H1 (cell line): ENCODE data around the gene NDUFB4. TPM values are rescaled to one million over a fixed set of nuclear protein-coding genes. Genes with fewer than 3 reads are reported as not detected.
A peak's percentile ranks its signal among the peaks of the same experiment; 100 is the strongest.

Experiments
- CTCF ChIA-PET: fragments of 300-600 bp; sonication (Branson Sonifier 250); formaldehyde crosslinking; loops from one replicate; lab custom pipeline; 2021; ENCODE audit not compliant: partially characterized antibody; lab: Charles Lee
- POLR2A ChIA-PET: fragments of 300-600 bp; sonication (Branson Sonifier 250); formaldehyde crosslinking; loops from one replicate; lab custom pipeline; 2021; ENCODE audit warnings: inconsistent platforms; ENCODE audit not compliant: partially characterized antibody; lab: Charles Lee
- DNase-seq, 2 experiments: peaks; one replicate each; pipeline versions ENCODE4 v3.0.0 to v3.0.0-alpha.2; 2010 to 2022; ENCODE audit warnings: low spot score in 2 of 2, low read depth in 1 of 2, mixed read lengths in 1 of 2
- FAIRE-seq: peaks from 2 replicates; lab custom pipeline; 2011; peaks lifted over from hg19 to GRCh38; lab: Jason Lieb, UNC
- H2AFZ ChIP-seq: 2 replicates; pipeline ENCODE4 v1.8.1; 2012; ENCODE audit warnings: low read length, inconsistent platforms
- H2AK5ac ChIP-seq: 2 replicates; pipeline ENCODE4 v1.6.1; 2013; ENCODE audit warnings: low read depth, low read length
- H2BK120ac ChIP-seq: replicated peaks from 2 replicates; pipeline ENCODE3; 2013; ENCODE audit warnings: low read depth, low read length, inconsistent platforms
- H2BK12ac ChIP-seq: 2 replicates; pipeline ENCODE4 v1.6.1; 2013; ENCODE audit warnings: low read depth, low read length
- H2BK15ac ChIP-seq: 2 replicates; pipeline ENCODE4 v1.6.1; 2013; ENCODE audit warnings: low read length
- H2BK20ac ChIP-seq: 2 replicates; pipeline ENCODE4 v1.6.1; 2013; ENCODE audit warnings: low read length
- H2BK5ac ChIP-seq: 2 replicates; pipeline ENCODE4 v1.6.1; 2013; ENCODE audit warnings: low read depth, low read length
- H3K14ac ChIP-seq: 2 replicates; pipeline ENCODE4 v1.6.1; 2013; ENCODE audit warnings: inconsistent platforms; ENCODE audit not compliant: insufficient read length
- H3K18ac ChIP-seq: 2 replicates; pipeline ENCODE4 v1.6.1; 2013; ENCODE audit warnings: low read length; ENCODE audit errors: extremely low read depth
- H3K23ac ChIP-seq: 2 replicates; pipeline ENCODE4 v1.6.1; 2013; ENCODE audit warnings: inconsistent platforms; ENCODE audit not compliant: insufficient read length
- H3K23me2 ChIP-seq: 2 replicates; pipeline ENCODE4 v1.6.1; 2013; ENCODE audit warnings: low read depth, low read length
- H3K27ac ChIP-seq: 2 replicates; pipeline ENCODE4 v1.6.1; 2011; ENCODE audit warnings: low read depth, low read length, inconsistent platforms
- H3K27me3 ChIP-seq, 4 experiments: replicated peaks in 1 of 4; 1 replicate in 1 of 4; 2 replicates in 3 of 4; pipeline versions ENCODE4 v1.6.1 to v1.8.1; 2011 to 2013; ENCODE audit warnings: low read length in 3 of 4, mild to moderate bottlenecking in 3 of 4, inconsistent platforms in 2 of 4, mixed read lengths in 2 of 4, moderate library complexity in 1 of 4; ENCODE audit not compliant: control insufficient read depth in 3 of 4, insufficient read depth in 3 of 4; ENCODE audit errors: extremely low read depth in 1 of 4
- H3K36me3 ChIP-seq, 4 experiments: 2 replicates each; pipeline versions ENCODE4 v1.6.1 to v1.8.1; 2011 to 2013; ENCODE audit warnings: mild to moderate bottlenecking in 4 of 4, low read length in 3 of 4, moderate library complexity in 2 of 4, control low read depth in 1 of 4, inconsistent platforms in 1 of 4; ENCODE audit not compliant: insufficient read depth in 4 of 4, control insufficient read depth in 2 of 4
- H3K4ac ChIP-seq: replicated peaks from 2 replicates; pipeline ENCODE3; 2013; ENCODE audit warnings: low read length, low read depth, mixed read lengths, inconsistent platforms; ENCODE audit not compliant: insufficient read length
- H3K4me1 ChIP-seq, 4 experiments: replicated peaks in 1 of 4; 1 replicate in 1 of 4; 2 replicates in 3 of 4; pipeline versions ENCODE4 v1.6.1 to v1.8.1; 2011 to 2013; ENCODE audit warnings: low read length in 3 of 4, inconsistent platforms in 2 of 4, mixed read lengths in 1 of 4; ENCODE audit not compliant: insufficient read depth in 4 of 4, control insufficient read depth in 3 of 4
- H3K4me2 ChIP-seq, 2 experiments: 2 replicates each; pipeline versions ENCODE4 v1.6.1 to v1.8.1; 2011 to 2013; ENCODE audit warnings: low read depth in 2 of 2, low read length in 2 of 2, control low read depth in 1 of 2, inconsistent platforms in 1 of 2, mild to moderate bottlenecking in 1 of 2; ENCODE audit not compliant: insufficient read depth in 1 of 2
- H3K4me3 ChIP-seq, 4 experiments: fragments of 200-600, 300-600 bp in 1 of 4; sonication (generic), shearing (Covaris generic), sonication (Bioruptor Twin) in 1 of 4; 2 replicates each; pipeline versions ENCODE4 v1.5.1 to v1.8.1; 2011 to 2016; ENCODE audit warnings: low read length in 4 of 4, low read depth in 3 of 4, control low read depth in 2 of 4, inconsistent platforms in 2 of 4, mild to moderate bottlenecking in 2 of 4, mixed read lengths in 1 of 4, moderate library complexity in 1 of 4; ENCODE audit not compliant: insufficient read depth in 2 of 4; ENCODE audit errors: extremely low read depth in 1 of 4
- H3K56ac ChIP-seq: replicated peaks from 2 replicates; pipeline ENCODE3; 2013; ENCODE audit warnings: low read depth, mild to moderate bottlenecking, mixed read lengths, low read length, inconsistent platforms; ENCODE audit not compliant: insufficient read length
- H3K79me1 ChIP-seq: 2 replicates; pipeline ENCODE4 v1.6.1; 2013; ENCODE audit warnings: low read depth, low read length, control low read depth
- H3K79me2 ChIP-seq, 2 experiments: 2 replicates each; pipeline versions ENCODE4 v1.6.1 to v1.8.1; 2012 to 2013; ENCODE audit warnings: low read length in 2 of 2, mild to moderate bottlenecking in 2 of 2, inconsistent platforms in 1 of 2; ENCODE audit not compliant: insufficient read depth in 2 of 2, control insufficient read depth in 1 of 2
- H3K9ac ChIP-seq, 4 experiments: replicated peaks in 1 of 4; 1 replicate in 1 of 4; 2 replicates in 3 of 4; pipeline versions ENCODE4 v1.6.1 to v1.8.1; 2011 to 2013; ENCODE audit warnings: low read depth in 3 of 4, low read length in 3 of 4, control low read depth in 2 of 4, mild to moderate bottlenecking in 2 of 4, moderate library complexity in 2 of 4, inconsistent platforms in 1 of 4; ENCODE audit errors: extremely low read depth in 1 of 4
- H3K9me3 ChIP-seq, 2 experiments: 2 replicates each; pipeline versions ENCODE4 v1.6.1 to v1.8.1; 2012 to 2013; ENCODE audit warnings: mild to moderate bottlenecking in 2 of 2, moderate library complexity in 2 of 2, control low read depth in 1 of 2, inconsistent platforms in 1 of 2, low read depth in 1 of 2, low read length in 1 of 2, mixed read lengths in 1 of 2; ENCODE audit not compliant: insufficient read depth in 2 of 2
- H4K20me1 ChIP-seq, 2 experiments: replicated peaks in 1 of 2; 2 replicates each; pipeline versions ENCODE3 to v1.8.1; 2011 to 2013; ENCODE audit warnings: inconsistent platforms in 2 of 2, low read length in 2 of 2, mild to moderate bottlenecking in 1 of 2; ENCODE audit not compliant: insufficient read depth in 2 of 2, control insufficient read depth in 1 of 2
- H4K5ac ChIP-seq: 2 replicates; pipeline ENCODE4 v1.6.1; 2013; ENCODE audit warnings: low read length, low read depth, mixed read lengths, inconsistent platforms; ENCODE audit not compliant: insufficient read length
- H4K8ac ChIP-seq: 2 replicates; pipeline ENCODE4 v1.8.0; 2013; ENCODE audit warnings: mild to moderate bottlenecking, moderate library complexity, low read length, inconsistent platforms; ENCODE audit not compliant: insufficient read depth; ENCODE audit errors: extremely low read depth
- H4K91ac ChIP-seq: replicated peaks from 2 replicates; pipeline ENCODE3; 2013; ENCODE audit warnings: low read length, mixed read lengths, inconsistent platforms; ENCODE audit not compliant: insufficient read length
- ATF2 ChIP-seq: IDR thresholded peaks from 2 replicates; pipeline ENCODE4 v1.6.1; 2012; ENCODE audit warnings: low read length, inconsistent platforms
- POLR2A ChIP-seq, 2 experiments: IDR thresholded peaks; 1 replicate in 1 of 2; 2 replicates in 1 of 2; pipeline ENCODE4 v1.6.1; 2011; ENCODE audit warnings: low read depth in 2 of 2, low read length in 2 of 2, mild to moderate bottlenecking in 2 of 2; ENCODE audit errors: control extremely low read depth in 1 of 2
- POU5F1 ChIP-seq: IDR thresholded peaks from 2 replicates; pipeline ENCODE4 v1.6.1; 2011; ENCODE audit warnings: low read depth, mild to moderate bottlenecking, low read length, moderate library complexity
- RAD21 ChIP-seq, 2 experiments: IDR thresholded peaks in 1 of 2; conservative IDR thresholded peaks in 1 of 2; 2 replicates each; pipeline ENCODE4 v1.6.1; 2011; ENCODE audit warnings: low read depth in 2 of 2, low read length in 2 of 2, improper control_type of control experiment in 1 of 2, inconsistent platforms in 1 of 2, mild to moderate bottlenecking in 1 of 2, moderate library complexity in 1 of 2
- RNF2 ChIP-seq: fragments of 200-900, 300-1000 bp; sonication (generic); IDR thresholded peaks from 2 replicates; pipeline ENCODE4 v1.7.1; 2016; ENCODE audit warnings: borderline replicate concordance, low read depth, mild to moderate bottlenecking, antibody characterized with exemption, low read length; ENCODE audit not compliant: poor library complexity, severe bottlenecking; ENCODE audit errors: missing control alignments
- WGBS, 2 experiments: shearing (Covaris generic) in 1 of 2; methylation state at CpG; one replicate each; pipeline versions ENCODE4 v1.1.6 to v1.1.7; 2013 to 2015; ENCODE audit warnings: low lambda C conversion rate in 2 of 2, mixed read lengths in 2 of 2, inconsistent platforms in 1 of 2, low coverage in 1 of 2, missing lambda C conversion rate in 1 of 2; ENCODE audit not compliant: insufficient replicate concordance in 2 of 2, insufficient coverage in 1 of 2, insufficient read length in 1 of 2; ENCODE audit errors: extremely low coverage in 1 of 2, missing lambda C conversion rate in 1 of 2; 5-methylcytosine and 5-hydroxymethylcytosine counted together
- polyA plus RNA-seq, 7 experiments: library from polyadenylated mRNA; depleted of rRNA in 3 of 7; stranded (reverse) in 5 of 7; unstranded in 2 of 7; fragments of >200 nt in 5 of 7; fragments of 200-250 nt in 2 of 7; gene quantifications; 1 replicate in 5 of 7; 2 replicates in 1 of 7; 4 replicates in 1 of 7; pipeline versions ENCODE4 v1.2.1 to v1.2.3, GENCODE V29; 2011 to 2013; ENCODE audit warnings: missing spikeins in 2 of 7, mixed read lengths in 2 of 7
- total RNA-seq: library from RNA; stranded (reverse); fragmentation: NEBNext Ultra II Directional; extraction: Animal tissue kit (Norgen Biotek cat#: 25700); gene quantifications from 2 replicates; pipeline ENCODE4 v1.2.1, GENCODE V29; 2021
- TF ChIP-seq, protein P1 (sequence below), 3 experiments: IDR thresholded peaks; 1 replicate in 2 of 3; 2 replicates in 1 of 3; pipeline versions ENCODE4 v1.5.1 to v1.6.1; 2011; ENCODE audit warnings: low read length in 3 of 3, mild to moderate bottlenecking in 3 of 3, inconsistent platforms in 2 of 3, low read depth in 1 of 3, moderate library complexity in 1 of 3; ENCODE audit not compliant: insufficient read depth in 1 of 3; ENCODE audit errors: control extremely low read depth in 1 of 3

NDUFB4 gene
- total and polyA plus RNA-seq, 2 of the 8 experiments (the other 6 are each of a cell fraction or from before 2014, with no cell fraction given), result 184 to 382 TPM

GRCh38 chr3:120622870-120623726, 27.0 kb downstream of the NDUFB4 start:
- Histone ChIP-seq H2AK5ac (no peak overlapping the region), H2BK15ac (no peak overlapping the region), H4K20me1 (no peaks in the 10 kb centered on the region), H2AFZ (no peak overlapping the region), H3K79me2 (no peaks in the 10 kb centered on the region), H2BK5ac (no peak overlapping the region), H3K27ac (no peak overlapping the region), H2BK12ac (no peak overlapping the region), H3K9me3 (peaks cover 24% of the 10 kb centered on the region in 2 experiments), H3K36me3 (peaks cover 0 to 4% (median 0%) of the 10 kb centered on the region in 4 experiments; a peak in 1 of 8 replicates), H3K23ac (no peak overlapping the region), H3K4me3 (no peak overlapping the region; a peak in 1 of 8 replicates), H2BK120ac (no peak overlapping the region), H3K23me2 (no peaks in the 10 kb centered on the region), H3K4ac (no peak overlapping the region), H4K5ac (no peak overlapping the region), H3K4me2 (no peak overlapping the region), H3K27me3 (no peaks in the 10 kb centered on the region), H3K79me1 (no peaks in the 10 kb centered on the region), H2BK20ac (no peak overlapping the region), H3K18ac (no peak overlapping the region), H3K14ac (no peak overlapping the region)
- ChIA-PET CTCF (interaction anchor here (0.6 to 1.2 kb wide), 4 partner anchors 77 to 177 kb away, joined by 3 to 5 read pairs (median 4); no protein-coding TSS in a partner anchor), POLR2A (no interaction called here)
- FAIRE-seq, result no peak
- TF ChIP-seq POLR2A (IDR thresholded peaks at IDR 0.05; ENCODE audit: control extremely low read depth in 1 of 2, low read depth in 2 of 2, low read length in 2 of 2) (no peak), ATF2 (no peak), RAD21 (IDR thresholded peaks at IDR 0.05 in 1 of 2, conservative IDR thresholded peaks at IDR 0.05 in 1 of 2; ENCODE audit: low read depth in 2 of 2, low read length in 2 of 2) (peak; percentile 60 to 68), POU5F1 (no peak), RNF2 (no peak)
- TF ChIP-seq, protein P1, sequence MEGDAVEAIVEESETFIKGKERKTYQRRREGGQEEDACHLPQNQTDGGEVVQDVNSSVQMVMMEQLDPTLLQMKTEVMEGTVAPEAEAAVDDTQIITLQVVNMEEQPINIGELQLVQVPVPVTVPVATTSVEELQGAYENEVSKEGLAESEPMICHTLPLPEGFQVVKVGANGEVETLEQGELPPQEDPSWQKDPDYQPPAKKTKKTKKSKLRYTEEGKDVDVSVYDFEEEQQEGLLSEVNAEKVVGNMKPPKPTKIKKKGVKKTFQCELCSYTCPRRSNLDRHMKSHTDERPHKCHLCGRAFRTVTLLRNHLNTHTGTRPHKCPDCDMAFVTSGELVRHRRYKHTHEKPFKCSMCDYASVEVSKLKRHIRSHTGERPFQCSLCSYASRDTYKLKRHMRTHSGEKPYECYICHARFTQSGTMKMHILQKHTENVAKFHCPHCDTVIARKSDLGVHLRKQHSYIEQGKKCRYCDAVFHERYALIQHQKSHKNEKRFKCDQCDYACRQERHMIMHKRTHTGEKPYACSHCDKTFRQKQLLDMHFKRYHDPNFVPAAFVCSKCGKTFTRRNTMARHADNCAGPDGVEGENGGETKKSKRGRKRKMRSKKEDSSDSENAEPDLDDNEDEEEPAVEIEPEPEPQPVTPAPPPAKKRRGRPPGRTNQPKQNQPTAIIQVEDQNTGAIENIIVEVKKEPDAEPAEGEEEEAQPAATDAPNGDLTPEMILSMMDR (IDR thresholded peaks at IDR 0.05; ENCODE audit: control extremely low read depth in 1 of 3, insufficient read depth in 1 of 3, low read depth in 1 of 3, low read length in 3 of 3), result peak; percentile 23 to 35 (median 33); a peak in 3 of 4 replicates
- TF ChIP-seq, all 59 proteins: peak for 2
- Histone ChIP-seq H3K9ac (no peak overlapping the region), H3K56ac (no peak overlapping the region), H3K4me1 (no peaks in the 10 kb centered on the region), H4K8ac (no peak overlapping the region), H4K91ac (no peak overlapping the region)
- WGBS, 2 experiments, result 83% methylated on average over 12 of the region's 12 CpGs; no CpG with 5 or more reads in 1 of the 2 experiments
- peak in 1 of 2 experiments; percentile 69 for DNase-seq
